ENCODE data around the gene USP47.

USP47 gene

DNA sequence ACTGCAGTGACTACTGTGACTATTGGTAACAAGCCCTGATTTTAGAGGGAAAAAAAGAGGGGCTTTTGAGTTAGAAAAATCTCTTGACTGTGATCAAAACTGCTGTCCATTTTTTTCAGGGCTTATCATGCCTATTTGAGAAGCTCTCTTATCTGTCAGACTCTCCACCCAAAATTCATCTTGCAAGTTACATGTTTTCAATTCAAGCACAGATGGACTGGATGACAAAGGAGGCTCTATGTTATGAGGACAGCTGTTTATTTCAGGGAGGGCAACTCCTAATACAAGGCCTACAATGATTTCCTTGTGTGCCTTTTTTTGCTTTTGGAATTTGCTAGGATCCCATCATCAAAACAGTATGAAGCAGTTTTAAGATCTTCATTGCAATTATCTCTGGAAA is 35.2 kb upstream of the USP47 start:
- DNase-seq (ENCODE audit: low read depth) = no peak
- TF ChIP-seq, protein P1, sequence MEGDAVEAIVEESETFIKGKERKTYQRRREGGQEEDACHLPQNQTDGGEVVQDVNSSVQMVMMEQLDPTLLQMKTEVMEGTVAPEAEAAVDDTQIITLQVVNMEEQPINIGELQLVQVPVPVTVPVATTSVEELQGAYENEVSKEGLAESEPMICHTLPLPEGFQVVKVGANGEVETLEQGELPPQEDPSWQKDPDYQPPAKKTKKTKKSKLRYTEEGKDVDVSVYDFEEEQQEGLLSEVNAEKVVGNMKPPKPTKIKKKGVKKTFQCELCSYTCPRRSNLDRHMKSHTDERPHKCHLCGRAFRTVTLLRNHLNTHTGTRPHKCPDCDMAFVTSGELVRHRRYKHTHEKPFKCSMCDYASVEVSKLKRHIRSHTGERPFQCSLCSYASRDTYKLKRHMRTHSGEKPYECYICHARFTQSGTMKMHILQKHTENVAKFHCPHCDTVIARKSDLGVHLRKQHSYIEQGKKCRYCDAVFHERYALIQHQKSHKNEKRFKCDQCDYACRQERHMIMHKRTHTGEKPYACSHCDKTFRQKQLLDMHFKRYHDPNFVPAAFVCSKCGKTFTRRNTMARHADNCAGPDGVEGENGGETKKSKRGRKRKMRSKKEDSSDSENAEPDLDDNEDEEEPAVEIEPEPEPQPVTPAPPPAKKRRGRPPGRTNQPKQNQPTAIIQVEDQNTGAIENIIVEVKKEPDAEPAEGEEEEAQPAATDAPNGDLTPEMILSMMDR (conservative IDR thresholded peaks at IDR 0.05; ENCODE audit: low read depth, low read length) = no peak
- H3K4me3 ChIP-seq (ENCODE audit: low read depth, low read length) = no peak overlapping the region

- TF ChIP-seq, protein P1 (conservative IDR thresholded peaks at IDR 0.05; ENCODE audit: low read depth, low read length) = no peak
- peak; percentile 12 for DNase-seq (ENCODE audit: low read depth)
- no peak overlapping the region for H3K4me3 ChIP-seq (ENCODE audit: low read depth, low read length)
Observed at GRCh38 chr11:11807811-11808782, 33.7 kb upstream of the USP47 start.

DNA sequence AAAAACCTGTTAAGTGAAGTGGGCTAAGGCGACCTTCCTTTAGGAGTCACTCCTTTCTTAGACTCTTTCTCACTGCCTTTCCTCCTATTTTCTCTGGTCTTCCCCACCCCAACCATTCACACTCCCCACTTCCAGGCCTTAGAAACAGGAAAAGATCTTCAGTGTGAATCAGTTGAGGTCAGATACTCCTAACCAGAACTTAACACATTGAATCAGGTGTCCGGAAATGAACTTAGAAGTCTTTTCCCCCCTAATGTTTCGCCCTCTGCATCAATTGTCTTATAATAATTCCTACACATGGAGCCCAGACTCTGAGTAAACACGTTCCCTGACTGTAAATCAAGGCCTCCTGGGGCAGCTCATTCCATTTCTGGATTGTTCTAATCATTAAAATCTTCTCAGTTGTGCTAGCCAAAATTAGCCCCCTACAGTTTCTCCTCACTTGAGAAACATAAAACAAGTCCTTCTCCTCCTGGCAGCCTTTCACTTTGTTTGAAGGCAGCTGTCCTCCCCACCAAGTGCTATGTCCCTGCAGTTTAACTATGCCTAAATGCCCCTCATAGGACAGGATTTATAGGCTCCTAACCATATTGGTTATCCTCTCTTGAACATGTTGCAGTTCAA is 32.7 kb upstream of the USP47 start:
- peak; percentile 16 for DNase-seq (ENCODE audit: low read depth)
- no peak overlapping the region for H3K4me3 ChIP-seq (ENCODE audit: low read depth, low read length)
- TF ChIP-seq, protein P1 (conservative IDR thresholded peaks at IDR 0.05; ENCODE audit: low read depth, low read length) = no peak

DNA sequence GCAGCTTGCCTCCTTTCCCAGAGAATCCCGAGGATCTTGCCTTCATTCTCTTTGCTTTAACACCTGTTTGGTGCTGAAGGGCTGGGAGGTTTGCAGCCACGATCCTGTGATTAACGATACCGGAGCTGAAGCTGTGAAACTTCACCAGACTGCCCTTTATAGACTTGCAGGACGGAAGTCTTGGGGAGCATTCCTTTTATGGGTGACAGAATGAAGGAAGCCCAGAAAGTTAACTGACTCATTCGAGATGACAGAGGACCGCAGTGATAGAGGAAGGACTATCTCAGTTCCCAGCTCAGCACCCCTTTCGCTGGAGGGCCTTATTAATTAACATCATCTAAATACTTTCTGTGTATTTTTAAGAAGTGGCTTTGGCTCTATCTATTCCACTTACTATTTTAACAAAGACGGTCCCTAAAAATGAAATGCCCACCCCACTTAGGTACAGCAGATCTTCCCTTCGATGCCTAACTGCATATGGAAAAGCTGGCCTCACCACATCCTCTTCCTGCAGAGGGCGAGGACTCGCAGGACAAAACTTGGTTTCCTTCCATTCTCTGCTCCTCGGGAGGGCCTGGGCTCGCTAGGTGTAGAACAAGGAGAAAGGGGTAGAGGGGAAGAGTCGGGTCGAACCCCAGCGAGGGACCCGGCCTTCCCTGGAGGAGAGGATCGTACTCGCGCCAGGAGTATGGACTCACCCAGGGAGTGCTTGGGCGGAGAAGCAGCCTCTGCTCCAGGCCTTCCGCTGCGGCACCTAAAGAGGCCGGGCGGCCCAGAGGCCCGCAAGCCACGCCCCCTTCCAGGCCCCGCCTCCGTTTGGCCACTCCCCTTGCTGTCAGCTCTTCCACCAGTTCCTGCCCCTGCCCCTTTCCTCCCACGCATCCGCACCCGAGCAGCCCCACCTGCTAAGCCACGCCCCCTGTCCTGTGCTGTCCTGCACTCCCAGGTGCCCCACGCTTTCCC is 30.7 kb upstream of the USP47 start:
- H3K4me3 ChIP-seq (ENCODE audit: low read depth, low read length) = no peak overlapping the region
- TF ChIP-seq, protein P1 (conservative IDR thresholded peaks at IDR 0.05; ENCODE audit: low read depth, low read length) = no peak
- no peak for DNase-seq (ENCODE audit: low read depth)

DNA sequence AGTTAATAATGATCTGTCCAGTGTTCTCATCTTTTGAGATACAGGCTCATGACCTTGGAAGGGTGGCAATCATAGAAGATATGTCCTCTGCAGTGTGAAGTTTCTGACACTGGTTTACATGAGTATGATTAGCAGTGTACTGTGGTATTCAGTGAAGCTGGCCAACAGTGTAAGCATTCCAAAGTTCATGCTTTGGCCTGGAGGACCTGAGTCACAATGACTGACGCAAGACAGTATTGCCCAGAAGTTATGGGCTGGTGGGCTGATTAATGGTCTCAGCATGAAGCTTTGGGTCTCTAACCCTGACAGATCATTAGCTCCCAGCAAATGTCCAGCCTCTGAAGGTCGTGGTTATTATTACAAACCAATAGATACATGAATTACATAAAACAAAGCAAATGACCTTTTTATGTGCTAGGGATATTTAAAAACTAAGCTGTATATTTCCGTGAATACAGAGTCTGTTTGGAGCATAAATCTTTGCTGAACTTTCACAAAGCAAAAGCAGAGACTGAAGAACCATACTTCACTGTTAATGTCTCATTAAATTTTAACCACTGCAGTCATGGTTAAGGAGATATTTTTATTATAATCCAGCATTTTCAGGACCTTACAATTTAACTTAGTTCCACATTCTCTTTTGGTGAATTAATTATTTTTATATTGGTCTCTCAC is 28.3 kb upstream of the USP47 start:
- peak; percentile 97 for DNase-seq (ENCODE audit: low read depth)
- no peak overlapping the region for H3K4me3 ChIP-seq (ENCODE audit: low read depth, low read length)
- TF ChIP-seq, protein P1 (conservative IDR thresholded peaks at IDR 0.05; ENCODE audit: low read depth, low read length) = no peak
